Adrenal gland (tissue), 5 donors: Measurements from ENCODE around the gene CDKAL1.

Source experiments
- CTCF ChIP-seq, 6 experiments: fragments of 450-650 bp in 4 of 6; fragments of 200-600 bp in 2 of 6; sonication (generic) in 1 of 6; IDR thresholded peaks; 1 replicate in 5 of 6; 2 replicates in 1 of 6; pipeline versions ENCODE4 v1.5.1 to v1.8.0; 2016 to 2021; ENCODE audit warnings: antibody characterized with exemption in 6 of 6, mild to moderate bottlenecking in 2 of 6, moderate library complexity in 1 of 6
- POLR2A ChIP-seq, 2 donors: fragments of 450-650 bp; IDR thresholded peaks; one replicate each; pipeline ENCODE4 v1.6.1; 2017; ENCODE audit warnings: antibody characterized with exemption in 2 of 2, mild to moderate bottlenecking in 2 of 2, moderate library complexity in 1 of 2
- donor health status: DM: no; HTN: no; CAD: no.

- TF ChIP-seq CTCF (IDR thresholded peaks at IDR 0.05) (no peak), POLR2A (IDR thresholded peaks at IDR 0.05) (no peak)
Observed at GRCh38 chr6:20581070-20581469, 46.8 kb downstream of the CDKAL1 start.
